DMS153 (cell line): Measurements from ENCODE around the gene GPX4.
A peak's percentile ranks its signal among the peaks of the same experiment; 100 is the strongest.

Experiments
- DNase-seq: peaks from one replicate; lab custom pipeline; 2025; lab: John Stamatoyannopoulos, UW

GPX4 gene

GRCh38 chr19:1102407-1103131 lies 1.2 kb upstream of the GPX4 start:
- no peak for DNase-seq

- DNase-seq: no peak
These were observed 574 bp upstream of the GPX4 start for GRCh38 chr19:1103132-1103707.

- no peak for DNase-seq
These were observed 665 bp downstream of the GPX4 start for GRCh38 chr19:1104311-1105007.

GRCh38 chr19:1105008-1105872 lies 1.4 kb downstream of the GPX4 start:
- DNase-seq: no peak

GRCh38 chr19:1105873-1106840 lies 2.4 kb downstream of the GPX4 start:
- DNase-seq: no peak

- DNase-seq: no peak
These were observed 3.3 kb downstream of the GPX4 start for GRCh38 chr19:1106841-1107660.

- no peak for DNase-seq
These were observed 4.0 kb downstream of the GPX4 start for GRCh38 chr19:1107661-1108261.

- DNase-seq: no peak
These were observed 4.7 kb downstream of the GPX4 start for GRCh38 chr19:1108291-1109031.

GRCh38 chr19:1109032-1109551 lies 5.3 kb downstream of the GPX4 start:
- no peak for DNase-seq

GRCh38 chr19:1109697-1110671 lies 6.2 kb downstream of the GPX4 start:
- DNase-seq: no peak

- DNase-seq: no peak
These were observed 7.2 kb downstream of the GPX4 start for GRCh38 chr19:1110809-1111640.

- no peak for DNase-seq
These were observed 8.0 kb downstream of the GPX4 start for GRCh38 chr19:1111641-1112267.

GRCh38 chr19:1112268-1113029 lies 8.7 kb downstream of the GPX4 start:
- no peak for DNase-seq

GRCh38 chr19:1113030-1113985 lies 9.5 kb downstream of the GPX4 start:
- DNase-seq: peak; percentile 52
